ENCODE measurements around the gene ADAMTS2.

DNA sequence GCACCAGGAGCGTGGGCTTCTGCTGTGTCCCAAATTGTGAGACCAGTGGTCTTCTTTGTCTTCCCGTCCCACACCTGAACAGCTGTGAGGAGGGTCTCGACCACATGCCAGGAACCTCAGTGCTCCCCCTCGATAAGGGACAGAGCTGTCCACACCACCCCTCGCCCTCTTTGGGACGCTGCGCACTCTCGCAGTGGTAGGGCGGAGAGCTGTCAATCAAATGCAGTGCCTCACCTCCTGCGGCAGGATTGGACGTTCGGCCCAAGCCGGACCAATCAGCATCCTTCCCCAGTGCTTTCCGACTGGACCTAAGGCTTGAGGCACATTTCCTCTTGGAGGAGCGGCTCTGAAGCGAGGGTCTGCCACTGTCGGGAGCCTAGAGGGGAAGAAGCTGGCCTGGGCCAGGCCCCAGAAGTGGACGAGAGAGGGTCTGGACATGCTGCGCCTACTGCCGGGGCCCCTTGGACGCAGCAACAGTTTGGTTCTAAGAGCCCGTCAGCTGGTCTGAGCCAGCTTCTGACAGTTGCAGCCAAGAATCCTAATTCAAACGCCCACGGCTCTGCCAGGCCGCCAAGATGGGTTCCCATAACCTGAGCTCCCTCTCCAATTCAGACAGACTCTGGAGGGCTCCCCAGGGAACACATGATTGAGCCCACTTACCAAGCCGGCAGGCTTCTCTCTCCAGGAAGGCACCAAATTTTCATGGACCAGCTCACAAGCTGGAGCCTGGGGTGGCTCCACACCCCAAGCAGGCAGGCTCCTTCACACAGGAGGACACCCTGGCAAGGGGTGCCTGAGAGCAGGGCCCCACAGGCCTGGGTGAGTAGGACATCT lies 28.1 kb upstream of the ADAMTS2 start:
- TF ChIP-seq, protein P1, sequence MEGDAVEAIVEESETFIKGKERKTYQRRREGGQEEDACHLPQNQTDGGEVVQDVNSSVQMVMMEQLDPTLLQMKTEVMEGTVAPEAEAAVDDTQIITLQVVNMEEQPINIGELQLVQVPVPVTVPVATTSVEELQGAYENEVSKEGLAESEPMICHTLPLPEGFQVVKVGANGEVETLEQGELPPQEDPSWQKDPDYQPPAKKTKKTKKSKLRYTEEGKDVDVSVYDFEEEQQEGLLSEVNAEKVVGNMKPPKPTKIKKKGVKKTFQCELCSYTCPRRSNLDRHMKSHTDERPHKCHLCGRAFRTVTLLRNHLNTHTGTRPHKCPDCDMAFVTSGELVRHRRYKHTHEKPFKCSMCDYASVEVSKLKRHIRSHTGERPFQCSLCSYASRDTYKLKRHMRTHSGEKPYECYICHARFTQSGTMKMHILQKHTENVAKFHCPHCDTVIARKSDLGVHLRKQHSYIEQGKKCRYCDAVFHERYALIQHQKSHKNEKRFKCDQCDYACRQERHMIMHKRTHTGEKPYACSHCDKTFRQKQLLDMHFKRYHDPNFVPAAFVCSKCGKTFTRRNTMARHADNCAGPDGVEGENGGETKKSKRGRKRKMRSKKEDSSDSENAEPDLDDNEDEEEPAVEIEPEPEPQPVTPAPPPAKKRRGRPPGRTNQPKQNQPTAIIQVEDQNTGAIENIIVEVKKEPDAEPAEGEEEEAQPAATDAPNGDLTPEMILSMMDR (IDR thresholded peaks at IDR 0.05) = no peak
- no peak for TF ChIP-seq POLR2A (IDR thresholded peaks at IDR 0.05)

Data from transverse colon (tissue), 3 donors.